Neural progenitor cell (in vitro differentiated cells): ENCODE results near the gene LEKR1.

Source experiments
- EZH2 ChIP-seq: fragments of 200-600 bp; sonication (generic); IDR thresholded peaks from 2 replicates; pipeline ENCODE4 v1.6.1; 2017; ENCODE audit warnings: antibody characterized with exemption, mild to moderate bottlenecking, moderate library complexity
- TF ChIP-seq, protein P1 (sequence below): fragments of 200-600 bp; sonication (generic); IDR thresholded peaks from 2 replicates; pipeline ENCODE4 v1.5.1; 2017; ENCODE audit warnings: antibody characterized with exemption, mild to moderate bottlenecking

DNA sequence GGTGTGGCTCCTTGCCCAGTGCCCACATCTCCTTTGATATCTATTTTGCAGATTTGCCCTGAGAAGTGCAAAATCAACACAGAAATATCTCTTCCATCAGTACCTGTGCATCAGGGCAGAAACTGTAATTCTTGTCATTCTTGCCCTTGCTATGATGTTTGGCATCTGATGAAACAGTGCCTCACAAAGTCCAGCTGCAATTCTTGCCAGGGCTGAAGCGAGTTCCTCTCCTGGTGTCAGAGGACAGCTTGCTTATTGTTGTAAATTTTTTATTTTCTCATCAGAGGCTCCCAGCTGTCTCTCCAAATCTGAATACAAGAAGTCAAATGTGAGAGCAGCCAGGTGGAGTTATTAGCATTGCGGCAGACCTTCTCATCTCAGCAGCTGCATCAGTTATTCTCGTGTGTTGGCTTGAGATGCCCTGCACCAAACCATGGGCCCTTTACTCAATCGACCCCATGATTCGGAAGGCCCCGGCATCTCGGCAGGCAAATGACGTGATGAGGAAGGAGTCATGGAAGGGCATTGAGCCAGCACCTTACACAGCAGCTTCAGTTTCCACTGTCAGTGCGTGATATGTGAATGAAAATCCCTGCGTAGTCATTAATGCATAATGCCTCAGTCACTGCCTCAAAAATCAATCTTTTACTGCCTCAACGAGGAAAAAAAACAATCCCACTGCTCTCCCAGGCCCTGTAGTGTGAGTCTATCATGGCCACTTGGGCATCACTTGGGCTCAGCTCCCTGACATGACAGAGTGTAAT lies 240.4 kb downstream of the LEKR1 start:
- TF ChIP-seq, protein P1, sequence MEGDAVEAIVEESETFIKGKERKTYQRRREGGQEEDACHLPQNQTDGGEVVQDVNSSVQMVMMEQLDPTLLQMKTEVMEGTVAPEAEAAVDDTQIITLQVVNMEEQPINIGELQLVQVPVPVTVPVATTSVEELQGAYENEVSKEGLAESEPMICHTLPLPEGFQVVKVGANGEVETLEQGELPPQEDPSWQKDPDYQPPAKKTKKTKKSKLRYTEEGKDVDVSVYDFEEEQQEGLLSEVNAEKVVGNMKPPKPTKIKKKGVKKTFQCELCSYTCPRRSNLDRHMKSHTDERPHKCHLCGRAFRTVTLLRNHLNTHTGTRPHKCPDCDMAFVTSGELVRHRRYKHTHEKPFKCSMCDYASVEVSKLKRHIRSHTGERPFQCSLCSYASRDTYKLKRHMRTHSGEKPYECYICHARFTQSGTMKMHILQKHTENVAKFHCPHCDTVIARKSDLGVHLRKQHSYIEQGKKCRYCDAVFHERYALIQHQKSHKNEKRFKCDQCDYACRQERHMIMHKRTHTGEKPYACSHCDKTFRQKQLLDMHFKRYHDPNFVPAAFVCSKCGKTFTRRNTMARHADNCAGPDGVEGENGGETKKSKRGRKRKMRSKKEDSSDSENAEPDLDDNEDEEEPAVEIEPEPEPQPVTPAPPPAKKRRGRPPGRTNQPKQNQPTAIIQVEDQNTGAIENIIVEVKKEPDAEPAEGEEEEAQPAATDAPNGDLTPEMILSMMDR = no peak
- no peak for TF ChIP-seq EZH2
